Activated CD4-positive, alpha-beta T cell treated with anti-CD3 and anti-CD28 coated beads for 24 hours (primary cell): Measurements from ENCODE around the gene PLXDC1.
"Not testable (repeated sequence)": the region's sequence is repeated elsewhere in the genome, so short reads cannot be mapped to it uniquely, and the experiment has no call there.

ENCODE experiments used
- DNase-seq, 2 donors: peaks; one replicate each; pipeline ENCODE4 v3.0.0-alpha.2; 2020; ENCODE audit warnings: low read depth in 2 of 2

The PLXDC1 gene

GRCh38 chr17:39125143-39125875 is 26.1 kb downstream of the PLXDC1 start:
- DNase-seq, result no peak

GRCh38 chr17:39123627-39124026 is 27.8 kb downstream of the PLXDC1 start:
- no peak for DNase-seq

- DNase-seq, result no peak
These were observed 28.4 kb downstream of the PLXDC1 start for GRCh38 chr17:39122991-39123390.

GRCh38 chr17:39121919-39122318 is 29.5 kb downstream of the PLXDC1 start:
- not testable (repeated sequence) for DNase-seq

- DNase-seq, result no peak
These were observed 32.6 kb downstream of the PLXDC1 start for GRCh38 chr17:39118674-39119419.

GRCh38 chr17:39116224-39116623 is 35.2 kb downstream of the PLXDC1 start:
- no peak for DNase-seq

GRCh38 chr17:39115135-39115534 is 36.3 kb downstream of the PLXDC1 start:
- no peak for DNase-seq

- no peak for DNase-seq
These were observed 36.7 kb downstream of the PLXDC1 start for GRCh38 chr17:39114723-39115122.

GRCh38 chr17:39113871-39114270 is 37.6 kb downstream of the PLXDC1 start:
- DNase-seq, result no peak

GRCh38 chr17:39110435-39111136 is 40.9 kb downstream of the PLXDC1 start:
- no peak for DNase-seq

- no peak for DNase-seq
These were observed 42.7 kb downstream of the PLXDC1 start for GRCh38 chr17:39108461-39109375.

- no peak for DNase-seq
These were observed 43.5 kb downstream of the PLXDC1 start for GRCh38 chr17:39107973-39108372.

GRCh38 chr17:39107155-39107554 is 44.3 kb downstream of the PLXDC1 start:
- no peak for DNase-seq

GRCh38 chr17:39105705-39106104 is 45.7 kb downstream of the PLXDC1 start:
- DNase-seq, result no peak

- no peak for DNase-seq
These were observed 46.8 kb downstream of the PLXDC1 start for GRCh38 chr17:39104657-39105056.

- DNase-seq, result no peak
These were observed 47.4 kb downstream of the PLXDC1 start for GRCh38 chr17:39104046-39104445.

GRCh38 chr17:39101091-39101490 is 50.3 kb downstream of the PLXDC1 start:
- no peak for DNase-seq

GRCh38 chr17:39100530-39100929 is 50.9 kb downstream of the PLXDC1 start:
- DNase-seq, result no peak

GRCh38 chr17:39099663-39100286 is 51.7 kb downstream of the PLXDC1 start:
- no peak for DNase-seq

- no peak for DNase-seq
These were observed 52.8 kb downstream of the PLXDC1 start for GRCh38 chr17:39098588-39098987.

GRCh38 chr17:39097537-39097936 is 53.9 kb downstream of the PLXDC1 start:
- DNase-seq, result no peak
